Glomerular endothelial cell (primary cell): ENCODE results near the gene GRIK2. TPM values are rescaled to one million over a fixed set of nuclear protein-coding genes. Genes with fewer than 3 reads are reported as not detected.

Experiments used
- DNase-seq: peaks from one replicate; pipeline ENCODE4 v3.0.0-alpha.2; 2011; ENCODE audit warnings: low read depth, low spot score; ENCODE audit errors: extremely low read depth
- total RNA-seq: library from RNA; depleted of rRNA; stranded (reverse); fragments of >200 nt; gene quantifications from 2 replicates; pipeline ENCODE4 v1.2.3, GENCODE V29; 2015

Gene GRIK2
- total RNA-seq, 1 donor from 2014 or later: 5.7 TPM

DNA sequence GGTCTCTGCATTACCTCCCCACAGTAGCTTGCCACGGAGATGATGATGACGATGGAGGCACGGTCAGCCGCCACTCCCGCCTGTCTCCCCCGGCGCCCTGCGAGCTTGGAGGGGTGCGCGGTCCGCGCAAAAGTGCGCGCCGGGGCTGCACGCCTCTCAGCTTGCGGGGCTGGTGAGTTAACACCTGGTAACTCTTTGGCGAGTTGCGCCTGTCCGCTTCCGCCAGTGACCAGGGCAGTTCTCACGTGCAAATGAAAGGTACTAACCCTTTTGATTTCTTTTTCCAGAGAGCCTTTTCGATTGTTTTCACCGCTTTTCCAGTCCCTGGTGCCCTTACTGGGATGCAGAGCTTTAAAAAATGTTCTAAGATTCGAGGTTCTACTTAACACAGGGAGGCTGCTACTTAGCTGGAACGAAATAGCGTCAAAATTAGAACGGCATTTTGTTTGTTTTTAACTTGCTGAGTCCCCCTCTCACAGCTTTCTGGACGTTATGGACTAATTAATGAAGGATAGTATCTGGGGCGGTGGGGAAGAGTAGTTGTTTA is 6.2 kb downstream of the GRIK2 start:
- DNase-seq: no peak

DNA sequence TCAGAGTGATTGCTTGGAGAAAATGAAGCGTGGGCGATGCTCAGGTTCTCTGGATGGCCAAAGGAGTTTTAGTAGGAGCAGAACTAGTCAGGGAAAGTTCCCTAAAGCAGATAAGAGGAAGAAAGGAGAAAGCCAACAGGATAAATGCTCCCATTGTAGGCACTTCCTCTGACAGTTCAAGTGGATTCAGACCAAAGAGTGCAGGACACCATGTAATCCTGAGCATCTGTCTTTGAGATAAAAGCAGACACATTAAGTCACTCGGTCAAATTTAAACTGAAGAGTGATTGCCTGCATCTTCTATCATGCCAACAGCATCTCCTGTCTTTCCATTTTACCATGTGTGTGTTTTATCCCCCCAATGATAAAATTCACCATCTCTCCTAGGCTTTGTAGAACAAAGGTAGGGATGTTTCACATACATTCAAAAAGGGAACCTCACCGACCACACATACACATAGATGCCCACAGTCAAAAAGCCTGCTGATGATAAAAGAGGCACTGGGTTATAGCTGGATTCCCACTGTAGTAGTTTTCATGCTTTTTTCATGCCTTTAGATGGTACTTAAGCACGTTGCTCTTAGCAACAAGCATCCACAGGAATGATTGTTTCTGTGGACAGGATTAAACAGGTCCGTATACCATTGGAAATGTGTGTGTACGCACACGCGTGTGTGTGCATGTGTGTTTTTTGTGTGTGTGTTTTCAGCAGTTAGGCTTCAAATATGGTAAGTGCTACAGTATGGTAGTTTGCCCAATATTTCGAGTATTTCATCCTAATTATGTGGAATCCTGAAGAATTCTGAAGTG is 7.0 kb downstream of the GRIK2 start:
- DNase-seq: no peak

DNA sequence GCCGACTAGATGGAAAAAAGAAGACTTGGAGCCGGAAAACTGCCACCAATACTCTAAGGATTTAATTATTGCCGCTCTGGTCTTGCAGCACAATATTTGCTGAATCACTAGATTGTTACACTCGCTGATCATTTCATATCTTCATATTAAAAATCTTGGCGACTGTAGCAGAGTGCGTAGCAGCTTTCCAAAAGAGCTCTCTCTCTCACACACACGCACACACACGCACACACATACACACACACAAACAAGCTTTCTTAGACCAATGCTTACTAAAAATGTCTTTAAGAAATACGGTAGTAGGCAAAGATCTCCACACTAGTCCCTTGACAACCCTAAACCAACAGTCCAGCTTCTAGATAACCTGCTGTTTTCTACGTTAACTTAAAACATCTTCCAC is 7.7 kb downstream of the GRIK2 start:
- DNase-seq: no peak

DNA sequence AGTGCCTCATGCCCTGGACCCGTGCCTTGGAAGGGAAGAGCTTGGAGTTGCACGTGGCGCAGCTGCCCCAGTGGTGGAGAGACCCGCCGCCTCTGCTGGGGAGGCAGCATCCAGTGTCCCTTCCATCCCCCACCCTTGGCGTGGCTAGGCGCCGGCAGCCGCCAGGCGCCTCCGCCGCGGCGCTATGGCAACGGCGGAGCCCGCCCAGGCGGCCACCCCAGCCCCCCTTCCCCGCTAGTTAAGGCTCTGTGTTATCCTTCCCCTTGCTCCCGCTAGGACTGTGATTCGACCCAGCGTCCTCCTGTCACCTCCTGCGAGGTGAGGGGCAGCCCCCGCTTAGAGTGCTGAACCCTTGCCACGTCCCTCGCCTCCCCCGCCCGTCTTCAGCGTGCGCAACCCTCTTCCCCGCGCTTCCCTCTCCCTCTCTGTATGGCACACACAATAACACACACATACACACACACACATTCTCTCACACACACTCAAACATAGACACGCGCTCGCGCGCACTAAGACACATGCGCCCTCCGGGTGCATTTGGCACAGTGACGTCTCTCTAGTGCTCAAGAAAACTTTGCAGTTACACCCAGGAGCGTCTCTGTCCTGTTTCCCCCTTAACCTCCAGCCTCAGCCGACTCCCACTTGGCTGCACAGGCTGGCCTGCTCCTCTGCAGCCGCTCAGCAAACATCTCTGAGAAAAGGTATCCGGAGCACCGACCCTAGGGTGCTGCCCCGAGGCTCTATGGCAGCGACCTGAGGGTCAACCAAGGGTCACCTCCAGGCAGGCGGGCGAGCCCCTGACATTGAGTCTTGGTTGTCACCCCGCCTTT is 8.5 kb downstream of the GRIK2 start:
- DNase-seq: no peak

DNA sequence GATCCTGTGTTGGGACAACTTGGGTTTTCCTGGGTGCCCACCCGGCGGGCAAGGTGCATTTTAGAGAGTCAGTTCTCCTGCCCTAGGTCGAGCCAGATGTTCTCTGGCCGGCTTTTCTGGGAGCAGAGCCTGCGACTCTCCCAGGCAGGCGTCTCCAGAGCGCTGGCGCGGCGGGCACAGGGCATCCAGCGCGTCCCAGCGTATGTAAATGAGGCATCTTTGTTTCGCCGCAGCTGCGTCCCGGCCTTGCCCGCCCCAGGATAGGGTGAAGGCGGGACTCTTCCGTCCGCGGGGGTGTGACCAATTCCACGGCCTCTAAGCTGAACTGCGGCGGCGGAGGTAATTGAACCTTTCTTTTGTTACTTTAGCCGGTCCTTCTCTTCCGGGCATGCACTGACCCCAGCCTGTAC is 9.1 kb downstream of the GRIK2 start:
- DNase-seq: no peak

DNA sequence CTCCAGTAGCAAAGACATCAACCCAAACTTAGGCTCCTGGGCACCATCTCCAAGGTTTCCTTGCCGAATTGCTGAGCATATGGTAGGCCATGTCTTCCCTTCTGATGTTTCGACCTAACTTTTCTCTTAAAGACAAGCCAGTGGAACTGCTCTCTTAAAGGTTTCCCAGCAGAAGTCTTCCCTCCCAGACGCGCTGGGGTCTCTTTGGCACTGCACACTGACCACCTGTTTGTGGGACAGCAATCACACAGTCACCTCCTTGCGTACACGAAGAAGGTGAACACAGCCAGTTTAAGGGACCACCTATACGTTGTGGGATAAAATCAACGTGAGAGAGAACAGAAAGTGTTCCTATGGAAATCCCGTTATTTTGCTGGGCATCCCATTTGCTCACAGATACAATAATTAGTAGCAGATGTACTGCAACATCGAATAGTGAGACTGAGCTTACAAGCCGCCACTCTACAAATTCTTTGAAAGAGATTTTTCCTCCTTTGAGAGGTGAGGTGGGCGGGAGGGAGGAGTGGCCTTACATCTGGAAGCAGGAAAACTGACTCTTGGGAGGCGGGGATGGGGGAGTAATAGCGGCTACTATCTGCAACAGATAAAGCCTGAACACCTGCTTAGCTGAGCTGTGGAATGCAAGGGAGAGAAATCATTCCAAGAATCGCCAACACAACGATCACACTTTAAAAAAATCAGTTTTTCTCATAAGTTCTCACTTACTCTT is 9.9 kb downstream of the GRIK2 start:
- no peak for DNase-seq

DNA sequence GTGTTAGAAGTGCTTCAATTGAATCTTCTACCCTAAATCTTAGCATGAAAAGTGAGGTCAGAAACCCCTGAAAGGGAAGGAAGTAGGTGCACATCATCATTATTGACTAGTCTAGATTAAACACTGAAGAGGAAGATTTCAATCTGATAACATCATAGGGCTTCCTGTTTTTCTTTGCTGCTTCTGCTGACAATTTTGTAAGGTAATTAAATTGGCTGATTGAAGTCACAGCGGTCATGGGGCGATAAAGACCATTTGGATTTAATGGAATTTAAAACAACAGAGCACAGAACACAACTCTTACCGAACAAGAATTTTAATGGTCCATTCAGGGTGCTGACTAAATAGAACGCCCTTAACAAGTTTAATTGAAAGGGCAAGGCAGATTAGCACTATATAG is 11.3 kb downstream of the GRIK2 start:
- DNase-seq: no peak

DNA sequence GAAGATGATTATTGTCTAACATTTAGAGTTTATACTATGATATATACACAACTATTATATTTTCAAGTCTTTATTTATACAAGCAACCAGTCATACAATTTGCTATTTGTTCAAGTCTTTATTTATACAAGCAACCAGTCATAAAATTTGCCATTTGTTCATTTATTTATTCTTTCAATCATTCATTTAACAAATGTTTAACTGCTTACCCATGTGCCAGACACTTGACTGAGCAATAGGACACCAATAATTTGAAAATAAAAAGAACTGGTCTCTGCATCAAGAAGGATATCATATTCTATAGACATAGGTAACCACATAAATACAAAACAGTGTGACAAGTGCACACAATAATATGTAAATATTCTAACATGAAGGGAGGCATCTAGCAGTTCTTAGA is 20.3 kb downstream of the GRIK2 start:
- no peak for DNase-seq

DNA sequence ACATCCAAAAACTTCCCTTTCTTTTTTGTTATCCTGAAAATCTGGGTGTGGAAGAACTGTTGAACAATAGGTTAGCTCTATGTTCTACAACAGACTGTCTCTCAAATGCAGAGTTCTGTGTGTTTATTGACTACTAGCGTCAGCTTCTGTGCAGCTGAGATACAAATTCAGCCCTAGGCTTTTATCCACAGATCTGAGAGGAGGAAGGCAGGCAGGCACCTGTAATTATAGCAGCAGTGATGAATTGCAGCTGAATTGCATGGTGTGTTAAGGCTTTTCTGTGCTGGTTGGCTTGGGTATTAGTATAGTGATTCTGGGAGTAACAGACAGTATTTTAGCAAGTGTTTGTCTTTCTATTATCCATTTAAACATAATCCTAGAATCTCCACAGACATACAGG is 24.4 kb downstream of the GRIK2 start:
- DNase-seq: no peak

DNA sequence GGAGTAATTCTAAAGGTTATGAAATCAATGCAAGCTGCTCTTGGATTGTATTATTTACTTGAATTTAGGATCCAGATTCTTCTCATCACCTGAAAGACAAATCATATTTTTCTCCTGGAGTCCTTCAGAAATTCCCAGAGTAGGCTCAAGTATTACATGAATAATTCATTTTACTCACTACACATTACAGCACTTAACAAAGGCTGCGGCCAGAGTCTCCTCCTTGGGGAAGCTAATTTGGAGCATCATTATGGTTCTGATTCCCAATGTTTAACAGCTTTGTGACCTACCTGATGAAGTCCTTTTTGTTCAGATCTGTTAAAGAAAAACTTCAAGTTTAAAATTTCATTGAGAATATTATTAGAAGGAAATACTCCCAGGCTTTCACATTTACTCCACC is 28.7 kb downstream of the GRIK2 start:
- no peak for DNase-seq

DNA sequence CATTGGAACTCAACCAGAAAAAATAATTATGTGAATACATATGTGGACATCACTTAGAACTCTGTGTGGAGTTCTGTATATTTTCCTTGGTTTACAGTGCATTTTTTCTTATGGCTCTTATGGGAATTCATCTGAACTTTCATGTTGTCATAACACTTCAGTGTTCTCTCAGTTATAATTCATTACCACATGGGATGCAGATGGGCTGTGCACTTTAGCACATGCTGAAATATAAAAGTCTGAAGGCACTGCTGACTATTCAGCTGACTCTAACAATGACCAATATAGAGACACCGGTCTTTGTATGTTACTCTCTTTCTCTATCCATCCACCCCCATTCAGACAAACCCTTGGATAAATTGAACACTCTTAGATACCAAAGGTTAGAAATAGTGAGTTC is 29.3 kb downstream of the GRIK2 start:
- no peak for DNase-seq

DNA sequence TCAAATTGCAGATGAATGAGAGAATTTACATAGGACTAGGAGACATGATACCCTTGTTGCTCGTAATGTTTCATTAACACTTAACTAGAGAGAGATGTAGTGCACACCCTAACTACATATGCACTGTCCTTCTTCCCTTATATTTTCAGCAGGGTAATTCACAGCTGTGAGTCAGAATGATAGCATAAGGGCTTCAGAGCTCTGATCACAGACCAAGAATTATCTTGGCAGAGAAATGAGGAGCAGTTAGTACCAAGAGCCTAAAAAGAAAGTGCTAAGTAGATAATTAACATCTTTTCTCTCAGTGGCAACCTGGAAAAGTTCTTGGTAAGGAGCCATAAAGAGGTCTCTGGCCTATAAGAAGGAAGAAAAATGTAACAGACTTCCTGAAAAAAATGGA is 35.8 kb downstream of the GRIK2 start:
- no peak for DNase-seq

DNA sequence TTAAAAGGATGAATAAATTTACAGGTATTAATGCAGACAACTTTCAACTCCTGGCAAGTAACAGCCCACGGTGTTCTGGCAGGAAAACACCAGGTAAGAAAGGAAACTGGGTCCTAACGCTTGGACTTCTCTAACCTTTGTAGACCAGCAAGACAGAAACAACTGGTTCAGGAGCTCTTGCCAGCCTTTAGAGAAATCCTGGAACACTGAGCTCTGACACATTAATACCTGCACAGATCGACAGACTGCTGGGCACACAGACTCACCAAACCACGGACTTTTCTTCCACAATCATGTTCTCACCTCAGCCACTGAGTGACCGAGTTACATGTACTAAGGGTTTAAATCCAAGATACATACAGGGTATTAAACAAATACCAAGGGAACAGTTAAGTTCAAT is 36.3 kb downstream of the GRIK2 start:
- DNase-seq: no peak

DNA sequence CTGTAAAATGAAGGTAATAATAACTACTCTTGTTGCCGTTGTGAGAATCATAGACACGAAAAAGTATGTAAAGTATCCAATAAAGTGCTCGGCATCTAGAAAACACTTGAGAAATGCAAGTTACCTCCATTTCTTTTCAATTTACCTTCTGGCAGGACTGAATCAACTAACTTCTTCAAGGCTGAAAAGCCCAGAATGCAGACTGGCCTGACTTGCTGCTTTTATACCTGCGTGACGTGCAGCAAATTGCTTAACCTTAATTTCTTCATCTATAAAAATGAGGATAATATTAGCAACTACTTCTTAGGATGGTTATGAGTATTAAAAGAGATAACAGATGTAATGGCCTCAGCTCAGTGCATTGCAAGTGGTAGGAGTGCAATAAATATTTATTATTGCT is 39.6 kb downstream of the GRIK2 start:
- DNase-seq: no peak

DNA sequence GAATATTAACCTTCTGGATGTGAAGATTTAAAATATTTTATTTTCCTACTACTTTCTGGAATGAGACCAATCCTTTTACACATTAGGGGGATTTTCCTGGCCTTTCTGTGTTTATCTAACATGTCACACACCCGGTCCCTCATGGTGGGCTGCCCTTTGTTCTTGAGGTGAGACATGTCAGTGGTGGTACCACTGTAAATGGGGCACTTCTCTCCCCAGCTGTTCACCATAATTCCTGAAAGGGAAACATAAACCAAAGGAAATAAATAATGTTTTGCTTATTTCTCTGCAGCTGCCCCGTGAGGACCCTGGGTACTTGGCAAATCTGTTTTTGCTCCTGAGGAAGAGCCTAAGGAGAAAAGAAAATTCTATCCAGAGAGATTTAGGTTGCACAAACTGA is 41.1 kb downstream of the GRIK2 start:
- no peak for DNase-seq

DNA sequence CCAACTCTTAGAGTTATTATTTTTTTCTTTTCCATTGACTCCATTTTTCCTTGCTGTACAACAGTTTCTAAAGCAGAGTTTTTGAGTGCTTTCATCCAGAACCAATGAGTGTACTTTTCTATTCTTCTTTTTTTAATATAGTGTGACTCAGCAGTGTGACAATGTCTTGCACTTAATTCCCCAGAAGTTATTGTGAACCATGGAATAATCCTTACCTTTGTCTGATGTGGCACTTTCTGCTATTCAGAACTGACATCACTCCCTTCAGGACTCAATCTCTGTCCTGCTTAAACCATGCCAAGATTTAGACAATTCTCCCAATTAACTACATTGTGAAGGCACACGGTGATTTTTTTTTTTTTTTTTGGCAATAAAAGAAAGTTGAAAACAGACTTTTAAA is 41.5 kb downstream of the GRIK2 start:
- no peak for DNase-seq

DNA sequence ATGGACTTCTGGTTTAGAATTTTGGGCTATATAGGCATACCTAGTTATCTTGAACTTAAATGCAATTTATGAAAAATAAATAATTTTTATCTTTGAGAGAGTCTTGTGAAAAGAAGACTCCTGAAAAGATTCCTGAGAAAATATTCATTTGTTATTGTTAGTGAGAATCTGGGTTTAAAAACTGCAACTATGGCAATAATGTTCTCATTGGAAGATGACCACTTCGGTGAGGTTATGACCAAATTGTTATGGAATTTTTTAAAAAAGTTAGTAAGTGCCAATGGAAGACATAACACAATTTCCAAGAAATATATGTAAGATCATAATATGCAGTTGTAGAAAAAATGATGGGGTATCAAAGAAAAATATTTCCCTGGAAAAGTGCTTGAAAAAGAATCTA is 46.3 kb downstream of the GRIK2 start:
- no peak for DNase-seq

DNA sequence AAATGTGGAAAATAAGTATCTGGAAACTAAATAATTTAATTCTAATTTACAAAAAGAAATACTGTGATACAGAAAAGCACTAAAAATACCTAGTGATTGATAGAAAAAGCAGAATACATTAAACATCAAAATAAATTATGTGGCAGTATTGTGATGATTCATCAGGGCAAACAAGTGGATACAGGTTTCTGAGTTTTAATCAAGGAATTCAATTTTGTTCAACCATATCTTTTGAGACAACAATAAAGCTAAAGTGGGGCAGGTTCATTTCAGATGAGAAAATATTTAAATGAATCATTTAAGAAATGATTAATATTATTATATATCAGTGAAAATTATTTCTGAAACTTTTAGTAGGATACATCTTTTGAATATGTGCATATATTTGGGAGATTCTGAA is 49.8 kb downstream of the GRIK2 start:
- DNase-seq: no peak

DNA sequence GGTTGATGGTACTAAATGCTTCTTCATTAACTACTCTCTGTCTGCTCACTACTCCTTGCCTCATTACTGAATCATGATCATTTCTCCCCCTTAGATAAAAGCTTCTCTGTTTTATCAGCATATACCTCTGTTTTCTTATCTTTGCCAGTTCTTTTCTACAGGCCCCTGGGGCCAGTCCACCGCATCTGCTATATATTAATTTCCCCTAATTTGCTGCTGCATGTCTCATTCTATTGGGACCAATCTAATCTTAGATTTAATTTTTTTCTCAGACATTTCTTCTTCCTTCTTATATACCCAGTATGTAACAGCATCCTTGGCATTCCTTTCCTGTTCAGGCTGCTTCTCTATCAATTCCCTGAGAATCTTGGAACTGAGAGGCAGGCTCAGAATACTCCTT is 51.2 kb downstream of the GRIK2 start:
- no peak for DNase-seq

DNA sequence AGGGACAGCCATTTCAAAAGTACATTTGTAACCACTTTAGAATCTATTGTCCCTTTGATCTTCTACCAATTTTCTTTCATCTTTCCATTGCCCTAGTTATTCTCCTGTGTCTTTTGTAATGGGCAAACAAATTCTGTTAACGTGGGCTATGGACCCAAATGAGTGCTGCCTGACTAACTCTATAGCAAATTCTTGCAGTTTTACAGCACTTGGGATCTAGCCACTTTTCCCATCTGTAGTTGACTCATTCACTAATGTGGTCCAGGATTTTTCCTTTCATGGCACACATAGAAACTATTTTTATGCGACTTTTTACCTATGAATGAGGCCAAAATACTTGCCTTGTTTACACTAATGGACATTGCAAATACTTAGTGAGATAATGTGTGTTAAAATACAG is 52.0 kb downstream of the GRIK2 start:
- no peak for DNase-seq

DNA sequence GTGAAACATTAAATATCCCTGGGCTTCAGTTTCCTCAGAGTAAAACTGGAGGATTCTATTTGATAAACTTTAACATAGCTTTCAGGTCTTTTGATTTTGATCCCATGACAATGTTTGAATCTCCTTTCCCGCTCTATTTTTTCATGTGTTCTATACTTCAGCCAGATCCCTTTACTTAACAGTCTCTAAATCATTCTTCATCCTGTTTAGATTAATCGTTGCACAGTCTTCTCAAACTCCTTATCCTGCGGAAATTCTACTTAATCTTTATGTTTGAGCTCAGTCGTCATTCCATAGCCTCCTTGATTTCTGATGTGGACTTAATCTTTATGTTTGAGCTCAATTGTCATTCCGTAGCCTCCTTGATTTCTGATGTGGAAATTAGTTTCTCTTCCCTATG is 57.4 kb downstream of the GRIK2 start:
- no peak for DNase-seq
